ENCODE measurements around the gene VASH1. TPM values are rescaled to one million over a fixed set of nuclear protein-coding genes. Genes with fewer than 3 reads are reported as not detected.

The VASH1 gene
- polyA plus RNA-seq, 1 donor (not counting 4 experiments of a cell fraction or from before 2014, with no cell fraction given): 0.12 TPM

- no peaks in the 10 kb centered on the region for H3K4me1 ChIP-seq (ENCODE audit: control insufficient read depth, extremely low read depth, insufficient read depth, low read length)
- H3K9me1 ChIP-seq (ENCODE audit: control insufficient read depth, extremely low read depth, insufficient read depth, low read length): no peaks in the 10 kb centered on the region
- no peak overlapping the region for H2AFZ ChIP-seq (ENCODE audit: control insufficient read depth, low read length)
- H3K9ac ChIP-seq (ENCODE audit: control insufficient read depth, extremely low read depth, insufficient read depth, low read length): no peak overlapping the region
- no peak overlapping the region for H3K4me3 ChIP-seq (ENCODE audit: control insufficient read depth in 2 of 3, extremely low read depth in 1 of 3, insufficient read depth in 2 of 3, low read depth in 1 of 3, low read length in 3 of 3)
- no peak overlapping the region for H3K4me2 ChIP-seq (ENCODE audit: control insufficient read depth, extremely low read depth, insufficient read depth, low read depth, low read length)
- H3K9me3 ChIP-seq (ENCODE audit: control insufficient read depth, low read depth, low read length): no peaks in the 10 kb centered on the region
- no peaks in the 10 kb centered on the region for H3K79me2 ChIP-seq (ENCODE audit: control insufficient read depth, insufficient read depth, low read length)
- FAIRE-seq (no peak), DNase-seq (ENCODE audit: low read depth, low spot score) (no peak)
- dilution Hi-C loops (cut with MboI; ENCODE audit: extremely low pct_ligation_motif_present, low sequenced_read_pairs): no loop called here
- H3K27me3 ChIP-seq (ENCODE audit: control insufficient read depth, extremely low read depth, insufficient read depth, low read length): peaks cover 7% of the 10 kb centered on the region
- H3K27ac ChIP-seq (ENCODE audit: control insufficient read depth, insufficient read depth, low read length): no peak overlapping the region
- H4K20me1 ChIP-seq (ENCODE audit: control insufficient read depth, extremely low read depth, insufficient read depth, low read length): no peaks in the 10 kb centered on the region
- no peaks in the 10 kb centered on the region for H3K36me3 ChIP-seq (ENCODE audit: control insufficient read depth in 2 of 2, extremely low read depth in 1 of 2, insufficient read depth in 2 of 2, low read length in 2 of 2)
- no peak for TF ChIP-seq EZH2 (IDR thresholded peaks at IDR 0.05; ENCODE audit: low read length)
- no peak for TF ChIP-seq CTCF (optimal IDR thresholded peaks at IDR 0.05 in 1 of 3, IDR thresholded peaks at IDR 0.05 in 1 of 3, conservative IDR thresholded peaks at IDR 0.05 in 1 of 3; ENCODE audit: extremely low read depth in 1 of 3, insufficient read depth in 2 of 3, low read length in 3 of 3)
Observed at GRCh38 chr14:76752744-76753143, 8.5 kb upstream of the VASH1 start.

- TF ChIP-seq CTCF (optimal IDR thresholded peaks at IDR 0.05 in 1 of 3, IDR thresholded peaks at IDR 0.05 in 1 of 3, conservative IDR thresholded peaks at IDR 0.05 in 1 of 3; ENCODE audit: extremely low read depth in 1 of 3, insufficient read depth in 2 of 3, low read length in 3 of 3) (no peak), EZH2 (IDR thresholded peaks at IDR 0.05; ENCODE audit: low read length) (no peak)
Observed at GRCh38 chr14:76753541-76754198, 7.6 kb upstream of the VASH1 start.

More at GRCh38 chr14:76753541-76754198, 7.6 kb upstream of the VASH1 start:
- Histone ChIP-seq H2AFZ (ENCODE audit: control insufficient read depth, low read length) (no peak overlapping the region), H3K9me1 (ENCODE audit: control insufficient read depth, extremely low read depth, insufficient read depth, low read length) (no peaks in the 10 kb centered on the region), H3K4me1 (ENCODE audit: control insufficient read depth, extremely low read depth, insufficient read depth, low read length) (no peaks in the 10 kb centered on the region), H3K4me3 (ENCODE audit: control insufficient read depth in 2 of 3, extremely low read depth in 1 of 3, insufficient read depth in 2 of 3, low read depth in 1 of 3, low read length in 3 of 3) (no peak overlapping the region), H4K20me1 (ENCODE audit: control insufficient read depth, extremely low read depth, insufficient read depth, low read length) (no peaks in the 10 kb centered on the region), H3K27ac (ENCODE audit: control insufficient read depth, insufficient read depth, low read length) (no peak overlapping the region), H3K4me2 (ENCODE audit: control insufficient read depth, extremely low read depth, insufficient read depth, low read depth, low read length) (no peak overlapping the region), H3K9ac (ENCODE audit: control insufficient read depth, extremely low read depth, insufficient read depth, low read length) (no peak overlapping the region), H3K36me3 (ENCODE audit: control insufficient read depth in 2 of 2, extremely low read depth in 1 of 2, insufficient read depth in 2 of 2, low read length in 2 of 2) (no peaks in the 10 kb centered on the region), H3K79me2 (ENCODE audit: control insufficient read depth, insufficient read depth, low read length) (no peaks in the 10 kb centered on the region), H3K27me3 (ENCODE audit: control insufficient read depth, extremely low read depth, insufficient read depth, low read length) (peaks cover 7% of the 10 kb centered on the region), H3K9me3 (ENCODE audit: control insufficient read depth, low read depth, low read length) (no peaks in the 10 kb centered on the region)
- FAIRE-seq (no peak), DNase-seq (ENCODE audit: low read depth, low spot score) (no peak)
- dilution Hi-C loops (cut with MboI; ENCODE audit: extremely low pct_ligation_motif_present, low sequenced_read_pairs): no loop called here

Measured in keratinocyte (primary cell).